ENCODE results near the gene ING3. TPM values are rescaled to one million over a fixed set of nuclear protein-coding genes. Genes with fewer than 3 reads are reported as not detected.

The ING3 gene
- polyA plus RNA-seq, 3 donors = 22.3 to 26.9 (median 25.9) TPM

- Mint-ChIP-seq H3K27ac (no peak overlapping the region), H3K4me1 (no peaks in the 10 kb centered on the region), H3K27me3 (ENCODE audit: low read depth in 3 of 3) (no peaks in the 10 kb centered on the region), H3K36me3 (peaks cover 42 to 68% of the 10 kb centered on the region in 2 donors), H3K9me3 (peaks cover 0 to 2% (median 0%) of the 10 kb centered on the region in 7 donors), H3K4me3 (no peak overlapping the region)
- intact Hi-C loops (cut with micrococcal nuclease) = no loop called here
- DNase-seq = no peak
- no peak for TF ChIP-seq CTCF (IDR thresholded peaks at IDR 0.05)
- WGBS (ENCODE audit: insufficient coverage) = no CpG with 5 or more reads among the region's 1 CpG
- Histone ChIP-seq H3K36me3 (replicated peaks in 1 of 2; ENCODE audit: control insufficient read depth in 1 of 2, insufficient read depth in 2 of 2, low read length in 2 of 2) (peaks cover 62 to 77% of the 10 kb centered on the region in 2 donors), H3K9me3 (replicated peaks in 1 of 2; ENCODE audit: control insufficient read depth in 1 of 2, insufficient read depth in 1 of 2, low read length in 2 of 2) (no peaks in the 10 kb centered on the region), H3K4me1 (ENCODE audit: control insufficient read depth in 1 of 2, insufficient read depth in 2 of 2, low read length in 2 of 2) (no peaks in the 10 kb centered on the region), H3K27ac (ENCODE audit: low read depth in 1 of 2, low read length in 2 of 2) (no peak overlapping the region), H3K9ac (ENCODE audit: insufficient read depth, low read length, poor library complexity, severe bottlenecking) (no peak overlapping the region), H4K20me1 (ENCODE audit: insufficient read depth, low read length) (peaks cover 46% of the 10 kb centered on the region), H3K4me2 (replicated peaks; ENCODE audit: extremely low read depth, low read length, poor library complexity, severe bottlenecking) (no peak overlapping the region), H2AFZ (ENCODE audit: insufficient read depth, low read depth, low read length, poor library complexity, severe bottlenecking) (no peak overlapping the region), H3K4me3 (replicated peaks in 1 of 3; ENCODE audit: low read depth in 2 of 3, low read length in 3 of 3) (no peak overlapping the region), H3K27me3 (ENCODE audit: control insufficient read depth in 2 of 2, insufficient read depth in 2 of 2, low read length in 2 of 2) (no peaks in the 10 kb centered on the region), H3K79me2 (ENCODE audit: insufficient read depth, low read length) (peaks cover 18% of the 10 kb centered on the region)
These were observed 10.1 kb downstream of the ING3 start for GRCh38 chr7:120960714-120961113.

- Histone ChIP-seq H3K27ac (ENCODE audit: low read depth in 1 of 2, low read length in 2 of 2) (peak overlapping the region in 1 of 2 donors; percentile 5), H3K36me3 (replicated peaks in 1 of 2; ENCODE audit: control insufficient read depth in 1 of 2, insufficient read depth in 2 of 2, low read length in 2 of 2) (peaks cover 63 to 77% of the 10 kb centered on the region in 2 donors), H3K4me3 (replicated peaks in 1 of 3; ENCODE audit: low read depth in 2 of 3, low read length in 3 of 3) (no peak overlapping the region), H3K79me2 (ENCODE audit: insufficient read depth, low read length) (peaks cover 18% of the 10 kb centered on the region), H3K4me1 (ENCODE audit: control insufficient read depth in 1 of 2, insufficient read depth in 2 of 2, low read length in 2 of 2) (no peaks in the 10 kb centered on the region), H3K9me3 (replicated peaks in 1 of 2; ENCODE audit: control insufficient read depth in 1 of 2, insufficient read depth in 1 of 2, low read length in 2 of 2) (no peaks in the 10 kb centered on the region), H2AFZ (ENCODE audit: insufficient read depth, low read depth, low read length, poor library complexity, severe bottlenecking) (no peak overlapping the region), H3K9ac (ENCODE audit: insufficient read depth, low read length, poor library complexity, severe bottlenecking) (no peak overlapping the region), H3K27me3 (ENCODE audit: control insufficient read depth in 2 of 2, insufficient read depth in 2 of 2, low read length in 2 of 2) (no peaks in the 10 kb centered on the region), H4K20me1 (ENCODE audit: insufficient read depth, low read length) (peaks cover 44% of the 10 kb centered on the region), H3K4me2 (replicated peaks; ENCODE audit: extremely low read depth, low read length, poor library complexity, severe bottlenecking) (no peak overlapping the region)
- Mint-ChIP-seq H3K27ac (peak overlapping the region in 2 of 7 donors; percentile 8 to 49), H3K4me3 (no peak overlapping the region), H3K9me3 (peaks cover 0 to 2% (median 0%) of the 10 kb centered on the region in 7 donors), H3K4me1 (no peaks in the 10 kb centered on the region), H3K27me3 (ENCODE audit: low read depth in 3 of 3) (no peaks in the 10 kb centered on the region), H3K36me3 (peaks cover 41 to 68% of the 10 kb centered on the region in 2 donors)
- intact Hi-C loops (cut with micrococcal nuclease) = no loop called here
- no CpG with 5 or more reads among the region's 1 CpG for WGBS (ENCODE audit: insufficient coverage)
- TF ChIP-seq CTCF (IDR thresholded peaks at IDR 0.05) = no peak
- DNase-seq = no peak
These were observed 11.1 kb downstream of the ING3 start for GRCh38 chr7:120961638-120962173.
